NCI-H446 (cell line): ENCODE results near the gene OTULINL.
A peak's percentile ranks its signal among the peaks of the same experiment; 100 is the strongest.

Source experiments
- DNase-seq, 2 experiments: peaks; one replicate each; lab custom pipeline; 2025; lab: John Stamatoyannopoulos, UW

Gene OTULINL

DNA sequence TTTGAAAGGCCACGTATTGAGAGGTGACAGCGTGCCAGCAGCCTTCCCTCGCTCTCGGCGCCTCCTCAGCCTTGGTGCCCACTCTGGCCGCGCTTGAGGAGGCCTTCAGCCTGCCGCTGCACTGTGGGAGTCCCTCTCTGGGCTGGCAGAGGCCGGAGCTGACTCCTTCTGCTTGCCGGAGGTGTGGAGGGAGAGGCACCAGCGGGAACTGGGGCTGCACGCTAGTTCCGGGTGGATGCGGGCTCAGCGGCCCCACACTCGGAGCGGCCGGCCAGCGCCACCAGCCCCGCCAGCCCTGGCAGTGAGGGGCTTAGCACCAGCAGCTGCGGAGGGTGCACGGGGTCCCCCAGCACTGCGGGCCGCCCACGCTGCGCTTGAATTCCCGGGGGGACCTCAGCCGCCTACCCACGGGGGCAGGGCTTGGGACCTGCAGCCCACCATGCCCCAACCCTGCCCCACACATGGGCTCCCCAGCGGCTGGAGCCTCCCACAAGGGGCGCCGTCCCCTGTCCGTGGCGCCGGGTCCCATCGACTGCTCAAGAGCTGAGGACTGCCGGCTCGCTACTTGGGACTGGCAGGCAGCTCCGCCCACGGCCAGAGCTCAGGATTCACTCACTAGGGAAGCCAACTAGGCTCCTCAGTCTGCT, 4.4 kb upstream of the OTULINL start:
- DNase-seq: no peak

DNA sequence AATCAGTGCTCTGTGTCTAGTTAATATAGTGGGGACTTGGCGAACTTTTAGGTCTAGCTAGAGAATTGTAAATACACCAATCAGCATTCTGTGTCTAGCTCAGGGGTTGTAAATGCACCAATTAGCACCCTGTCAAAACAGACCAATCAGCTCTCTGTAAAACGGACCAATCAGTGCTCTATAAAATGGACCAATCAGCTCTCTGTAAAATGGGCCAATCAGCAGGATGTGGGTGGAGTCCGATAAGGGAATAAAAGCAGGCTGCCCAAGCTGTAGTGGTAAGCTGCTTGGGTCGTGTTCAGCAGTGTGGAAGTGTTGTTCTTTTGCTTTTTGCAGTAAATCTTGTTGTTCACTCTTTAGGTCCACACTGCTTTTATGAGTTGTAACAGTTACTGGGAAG, 3.6 kb upstream of the OTULINL start:
- no peak for DNase-seq

DNA sequence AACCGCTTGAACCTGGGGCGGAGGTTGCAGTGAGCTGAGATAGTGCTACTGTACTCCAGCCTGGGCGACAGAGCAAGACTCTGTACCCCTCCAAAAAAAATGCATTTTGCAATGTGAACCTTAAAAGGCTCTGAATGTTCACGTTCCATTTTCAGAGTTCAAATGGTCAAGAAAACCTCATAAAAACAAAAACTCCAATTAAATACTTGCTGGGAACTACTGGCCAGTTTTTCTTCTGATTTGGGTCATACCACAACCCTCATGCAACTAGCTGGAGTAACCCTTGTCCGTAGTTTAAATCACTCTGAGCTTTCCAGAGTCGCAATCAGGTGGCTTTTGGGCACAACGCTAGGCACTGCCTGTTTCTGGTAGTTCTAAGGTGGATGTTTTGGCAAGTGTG, 2.3 kb upstream of the OTULINL start:
- no peak for DNase-seq

- no peak for DNase-seq
These were observed 1.7 kb upstream of the OTULINL start for GRCh38 chr5:14579731-14580397.

GRCh38 chr5:14580398-14581034, 1.1 kb upstream of the OTULINL start:
- peak; percentile 70 to 79 for DNase-seq

- peak in 1 of 2 experiments; percentile 61 for DNase-seq
These were observed 552 bp downstream of the OTULINL start for GRCh38 chr5:14581891-14582796.

GRCh38 chr5:14582797-14583137, 1.2 kb downstream of the OTULINL start:
- DNase-seq: no peak

DNA sequence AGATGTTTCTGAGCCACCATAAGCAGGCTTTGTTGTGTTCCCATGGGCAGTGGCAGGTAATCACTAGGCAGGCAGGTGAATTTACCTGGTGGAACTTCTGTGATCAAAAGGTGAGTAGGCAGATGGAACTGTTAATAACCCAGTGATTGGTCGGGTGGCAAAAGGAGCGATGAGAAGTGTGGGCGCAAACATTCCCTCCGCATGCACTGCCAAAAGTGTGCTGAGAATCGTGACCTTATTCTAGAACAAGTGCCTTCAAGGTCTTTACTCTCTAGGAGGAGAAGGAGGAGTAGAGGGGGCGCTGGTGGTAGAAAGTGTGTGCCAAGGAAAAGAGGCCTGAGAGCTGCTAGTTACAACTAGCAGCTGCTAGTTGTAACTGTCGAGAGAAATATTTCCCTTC, 3.3 kb downstream of the OTULINL start:
- DNase-seq: no peak

GRCh38 chr5:14587150-14587549, 5.6 kb downstream of the OTULINL start:
- no peak for DNase-seq

DNA sequence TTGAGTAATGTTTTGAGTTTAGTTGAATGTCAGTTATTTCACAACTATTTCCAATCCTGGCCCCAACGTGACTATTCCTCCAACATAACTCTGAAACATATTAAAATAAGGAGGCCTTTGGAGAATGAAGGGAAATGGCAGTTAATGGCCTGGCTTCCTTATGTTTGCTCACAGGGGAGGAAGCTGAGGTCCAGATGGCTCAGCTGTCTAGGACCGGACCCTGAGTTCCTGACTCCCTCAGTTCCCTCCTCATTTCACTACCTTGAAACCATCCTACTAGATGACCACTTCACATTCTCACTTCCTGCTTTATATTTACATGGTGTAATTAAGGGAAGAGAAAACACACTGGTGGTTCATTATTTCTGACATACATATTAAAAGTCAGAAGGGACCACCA, 6.6 kb downstream of the OTULINL start:
- DNase-seq: no peak

DNA sequence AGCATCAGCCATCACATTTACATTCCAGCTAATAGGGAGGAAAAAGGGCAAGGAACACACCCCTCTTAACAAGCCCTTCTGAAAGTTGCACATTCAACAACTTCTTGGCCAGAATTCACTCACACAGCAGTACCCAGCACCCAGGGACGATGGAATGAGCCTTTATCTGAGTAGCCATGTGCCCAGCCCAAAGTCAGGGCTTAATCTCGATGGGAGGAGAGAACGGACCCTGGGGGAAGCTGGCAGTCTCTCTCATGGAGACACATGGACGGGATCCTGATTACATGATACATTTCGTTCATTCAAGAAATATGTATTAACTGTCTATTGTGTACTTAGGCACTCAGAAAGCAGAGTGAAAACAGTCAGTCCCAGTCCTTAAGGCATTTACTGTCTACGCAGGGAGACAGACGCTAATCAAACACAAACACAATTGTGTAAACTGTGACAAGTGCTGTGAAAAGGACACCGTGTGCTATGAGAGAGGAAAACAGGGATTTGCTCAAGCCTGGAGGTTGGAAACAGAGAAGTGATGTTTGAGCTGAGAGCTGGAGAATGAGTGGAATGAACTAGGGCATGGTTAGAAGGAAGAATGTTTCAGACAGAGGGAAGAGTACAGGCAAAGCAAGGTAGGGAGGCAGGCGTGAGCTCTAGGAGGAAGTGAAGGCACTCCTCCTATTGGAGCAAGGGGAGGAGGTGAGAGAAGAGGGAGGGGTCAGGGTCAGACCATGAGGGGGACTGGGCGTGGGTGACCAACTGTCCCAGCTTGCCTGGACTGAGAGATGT, 7.4 kb downstream of the OTULINL start:
- no peak for DNase-seq

GRCh38 chr5:14590949-14591348, 9.4 kb downstream of the OTULINL start:
- no peak for DNase-seq

GRCh38 chr5:14591548-14591947, 10.0 kb downstream of the OTULINL start:
- no peak for DNase-seq

DNA sequence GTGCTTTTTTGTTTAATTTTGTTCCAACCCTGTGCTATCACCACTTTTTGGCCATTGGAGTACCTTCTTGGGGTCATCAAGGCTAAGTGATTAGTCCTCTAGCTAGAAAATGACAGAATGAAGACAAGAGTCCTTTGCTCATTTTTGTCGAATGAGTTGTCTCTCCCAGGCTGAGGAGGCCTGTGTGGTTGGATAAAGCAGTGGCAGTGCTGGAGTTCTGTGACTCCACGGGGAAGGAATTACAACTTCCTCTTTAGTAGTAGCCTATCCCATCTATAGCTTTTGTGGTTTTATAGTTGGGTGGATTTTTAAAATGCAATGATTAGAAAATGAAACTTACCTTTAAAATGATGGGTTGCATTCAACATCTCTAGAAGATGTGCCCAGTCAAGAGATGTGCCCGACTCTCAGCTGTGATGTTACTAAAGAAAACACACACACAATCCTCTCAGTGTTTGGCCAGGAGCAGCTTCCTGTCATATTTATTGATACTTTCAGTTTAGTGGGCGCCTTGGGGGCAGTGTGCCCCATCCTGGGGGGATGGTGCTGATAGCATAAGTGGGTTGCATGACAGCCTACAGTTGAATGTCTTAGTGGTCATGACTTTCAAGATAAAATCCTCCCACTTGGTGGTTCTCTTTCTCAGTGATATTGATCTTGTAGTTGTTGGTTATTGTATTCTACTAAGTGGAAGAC, 11.9 kb downstream of the OTULINL start:
- DNase-seq: no peak

- DNase-seq: no peak
These were observed 12.9 kb downstream of the OTULINL start for GRCh38 chr5:14594378-14595074.

GRCh38 chr5:14595189-14595588, 13.6 kb downstream of the OTULINL start:
- DNase-seq: no peak

DNA sequence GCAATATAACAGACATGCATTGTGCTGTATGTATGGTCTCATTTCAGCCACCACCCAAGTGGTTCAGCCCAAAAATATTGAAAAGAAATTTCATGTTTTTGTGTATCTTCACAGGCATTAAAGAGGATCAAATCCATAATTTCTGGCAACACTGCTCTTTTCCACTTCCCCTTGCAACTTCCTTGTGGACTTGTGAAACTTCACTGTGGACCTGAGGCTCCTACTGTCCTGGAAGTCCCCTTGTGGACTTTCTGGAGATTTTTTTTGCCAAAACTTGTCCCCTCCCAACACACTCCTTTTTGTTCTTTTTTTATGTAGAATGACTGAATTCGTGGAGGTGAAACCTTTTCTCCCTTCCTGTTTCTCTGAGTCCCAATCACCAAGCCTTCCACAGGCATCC, 14.3 kb downstream of the OTULINL start:
- no peak for DNase-seq

DNA sequence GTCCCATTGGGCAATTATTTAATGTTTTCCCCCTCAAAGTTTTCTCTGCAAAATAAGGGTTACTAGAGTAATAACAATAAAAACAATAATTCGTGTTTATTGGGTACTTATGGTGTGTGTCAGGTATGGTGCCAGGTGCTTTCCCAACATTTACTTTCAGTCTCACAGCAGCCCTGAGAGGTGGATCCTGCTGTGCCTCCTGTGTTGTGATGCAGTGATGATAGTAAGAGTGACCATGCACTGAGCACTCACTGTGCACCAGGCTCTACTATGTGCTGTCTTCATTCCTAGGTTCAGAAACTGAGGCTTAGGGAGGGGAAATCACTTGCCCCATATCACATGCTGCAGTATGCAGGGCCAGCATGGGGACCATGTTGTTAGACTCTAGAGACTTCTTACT, 15.5 kb downstream of the OTULINL start:
- DNase-seq: no peak

GRCh38 chr5:14598225-14598624, 16.6 kb downstream of the OTULINL start:
- no peak for DNase-seq

DNA sequence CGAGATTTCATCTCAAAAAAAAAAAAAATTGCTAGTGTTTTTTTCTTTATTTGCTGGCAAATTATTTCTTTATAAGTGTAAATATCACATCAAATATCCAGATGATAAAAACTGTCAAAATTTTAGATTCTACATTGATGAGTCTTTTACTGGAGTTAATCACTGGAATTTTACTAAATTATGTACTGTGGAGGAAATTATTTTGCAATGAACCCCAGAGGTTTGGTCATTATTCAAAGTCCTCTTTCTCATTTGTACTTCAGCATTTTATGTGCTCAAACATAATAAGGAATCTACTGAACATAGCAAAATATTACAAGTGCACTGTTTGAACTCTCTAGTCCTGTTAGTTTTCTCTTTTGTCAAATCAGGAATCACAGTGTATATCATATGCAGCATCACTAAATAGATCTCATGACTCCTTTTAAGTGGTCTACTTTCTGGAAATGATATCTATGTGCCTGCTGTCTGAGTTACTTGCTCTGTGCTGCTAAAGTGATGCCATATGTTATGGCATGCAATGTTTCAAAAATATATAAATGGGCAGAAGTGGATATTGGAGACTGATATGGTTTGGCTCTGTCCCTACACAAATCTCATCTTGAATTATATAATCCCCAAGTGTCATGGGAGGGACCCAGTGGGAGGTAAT, 18.0 kb downstream of the OTULINL start:
- DNase-seq: no peak
